Upper lobe of left lung (tissue), 6 donors: ENCODE measurements around the gene UBL3. TPM values are rescaled to one million over a fixed set of nuclear protein-coding genes. Genes with fewer than 3 reads are reported as not detected.
A peak's percentile ranks its signal among the peaks of the same experiment; 100 is the strongest.

ENCODE experiments used
- ATAC-seq, 2 donors: fragments of 200-7000 bp; cut with Tn5 transposase; one replicate each; pipeline ENCODE4 v1.9.1; 2022; ENCODE audit warnings: mild to moderate bottlenecking in 2 of 2, moderate library complexity in 2 of 2; ENCODE audit not compliant: low FRiP score in 2 of 2
- DNase-seq, 2 donors: peaks; one replicate each; pipeline ENCODE4 v3.0.0-alpha.2; 2019 to 2020
- H3K27ac ChIP-seq, 4 donors: fragments of 200-600 bp; sonication (generic); one replicate each; pipeline ENCODE4 v1.5.1; 2016 to 2019
- H3K27me3 ChIP-seq, 4 donors: fragments of 200-600 bp; sonication (generic); one replicate each; pipeline ENCODE4 v1.5.1; 2017 to 2019
- H3K36me3 ChIP-seq, 4 donors: fragments of 200-600 bp; sonication (generic); one replicate each; pipeline ENCODE4 v1.5.1; 2016 to 2019
- H3K4me1 ChIP-seq, 4 donors: fragments of 200-600 bp; sonication (generic); one replicate each; pipeline ENCODE4 v1.5.1; 2018 to 2019
- H3K4me3 ChIP-seq, 4 donors: fragments of 200-600 bp; sonication (generic); one replicate each; pipeline ENCODE4 v1.5.1; 2017 to 2019; ENCODE audit warnings: mild to moderate bottlenecking in 2 of 4, moderate library complexity in 1 of 4
- H3K9me3 ChIP-seq, 4 donors: fragments of 200-600 bp; sonication (generic); one replicate each; pipeline ENCODE4 v1.5.1; 2018 to 2019
- EP300 ChIP-seq, 4 donors: sonication (generic); formaldehyde crosslinking; IDR thresholded peaks; one replicate each; pipeline ENCODE4 v1.5.1; 2017; ENCODE audit warnings: antibody characterized with exemption in 4 of 4, control low read depth in 2 of 4
- POLR2A ChIP-seq, 4 donors: fragments of 450-650 bp; IDR thresholded peaks; one replicate each; pipeline ENCODE4 v1.5.1; 2016 to 2017; ENCODE audit warnings: antibody characterized with exemption in 4 of 4, mild to moderate bottlenecking in 2 of 4
- POLR2AphosphoS5 ChIP-seq, 2 donors: sonication (generic); formaldehyde crosslinking; IDR thresholded peaks; one replicate each; pipeline ENCODE4 v1.5.1; 2017; ENCODE audit warnings: antibody characterized with exemption in 2 of 2
- WGBS, 2 donors: methylation state at CpG; one replicate each; pipeline ENCODE4 v1.1.5; 2017 to 2018; 5-methylcytosine and 5-hydroxymethylcytosine counted together
- total RNA-seq, 6 donors: library from RNA; depleted of rRNA in 4 of 6; stranded (reverse); fragments of >200 nt in 4 of 6; gene quantifications; one replicate each; pipeline versions ENCODE4 v1.1.0 to v1.2.1, GENCODE V29; 2016 to 2021
- TF ChIP-seq, protein P1 (sequence below), 6 experiments: fragments of 450-650 bp in 4 of 6; fragments of 200-600 bp in 2 of 6; sonication (generic) in 2 of 6; IDR thresholded peaks; one replicate each; pipeline ENCODE4 v1.5.1; 2016 to 2019; ENCODE audit warnings: antibody characterized with exemption in 6 of 6
- donor health status: DM: no; HTN: no; CAD: no; lungs with moderate emphysema.
- donor health status: DM: no; HTN: yes; CAD: no; lungs with severe emphysema.

Gene UBL3
- total RNA-seq, 6 donors from 2014 or later: 32.5 to 122 (median 53.3) TPM

DNA sequence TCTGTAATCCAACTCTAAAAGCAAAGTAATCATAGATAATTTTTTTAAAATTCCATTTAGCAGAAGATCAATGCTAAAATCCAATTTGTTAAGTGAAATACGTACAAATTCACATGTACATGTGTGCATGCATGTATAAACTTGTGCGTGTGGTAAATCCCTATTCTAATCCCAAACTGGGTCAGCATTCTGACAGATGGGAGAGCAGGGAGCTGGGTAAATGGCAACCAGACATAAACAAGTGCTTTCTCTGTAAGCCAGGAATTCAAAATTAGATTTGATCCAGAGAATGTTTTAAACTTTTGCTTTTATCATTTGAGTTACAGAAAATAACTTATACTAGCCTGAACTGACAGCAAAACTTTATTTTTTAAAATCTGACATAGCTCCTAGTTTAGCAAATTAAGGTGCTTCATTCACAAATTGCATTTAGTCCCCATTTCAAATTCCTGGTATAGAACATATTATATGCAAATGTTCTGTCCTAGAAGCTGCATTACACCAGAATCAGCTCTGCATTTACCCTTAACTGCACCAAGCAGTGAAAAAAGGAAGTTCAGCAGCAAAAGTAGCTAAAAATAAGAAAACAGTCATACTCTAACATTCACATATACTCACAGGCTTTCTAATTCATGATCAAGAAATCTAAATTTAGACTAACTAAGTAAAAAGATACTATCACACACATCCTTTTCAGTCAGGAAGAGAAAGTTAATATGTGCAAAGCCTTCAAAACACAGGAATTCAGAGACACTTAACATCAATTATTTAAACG, 32.6 kb downstream of the UBL3 start:
- H3K27ac ChIP-seq: no peak overlapping the region
- WGBS, 2 donors: 40 to 41% methylated on average over 3 of the region's 3 CpGs
- ATAC-seq: peak in 1 of 2 donors; percentile 47
- H3K4me1 ChIP-seq: peaks cover 15 to 25% (median 16%) of the 10 kb centered on the region in 4 donors
- H3K27me3 ChIP-seq: no peaks in the 10 kb centered on the region
- H3K4me3 ChIP-seq: no peak overlapping the region
- H3K36me3 ChIP-seq: no peaks in the 10 kb centered on the region
- TF ChIP-seq POLR2AphosphoS5 (IDR thresholded peaks at IDR 0.05) (no peak), EP300 (IDR thresholded peaks at IDR 0.05) (no peak), POLR2A (IDR thresholded peaks at IDR 0.05) (no peak)
- TF ChIP-seq, protein P1, sequence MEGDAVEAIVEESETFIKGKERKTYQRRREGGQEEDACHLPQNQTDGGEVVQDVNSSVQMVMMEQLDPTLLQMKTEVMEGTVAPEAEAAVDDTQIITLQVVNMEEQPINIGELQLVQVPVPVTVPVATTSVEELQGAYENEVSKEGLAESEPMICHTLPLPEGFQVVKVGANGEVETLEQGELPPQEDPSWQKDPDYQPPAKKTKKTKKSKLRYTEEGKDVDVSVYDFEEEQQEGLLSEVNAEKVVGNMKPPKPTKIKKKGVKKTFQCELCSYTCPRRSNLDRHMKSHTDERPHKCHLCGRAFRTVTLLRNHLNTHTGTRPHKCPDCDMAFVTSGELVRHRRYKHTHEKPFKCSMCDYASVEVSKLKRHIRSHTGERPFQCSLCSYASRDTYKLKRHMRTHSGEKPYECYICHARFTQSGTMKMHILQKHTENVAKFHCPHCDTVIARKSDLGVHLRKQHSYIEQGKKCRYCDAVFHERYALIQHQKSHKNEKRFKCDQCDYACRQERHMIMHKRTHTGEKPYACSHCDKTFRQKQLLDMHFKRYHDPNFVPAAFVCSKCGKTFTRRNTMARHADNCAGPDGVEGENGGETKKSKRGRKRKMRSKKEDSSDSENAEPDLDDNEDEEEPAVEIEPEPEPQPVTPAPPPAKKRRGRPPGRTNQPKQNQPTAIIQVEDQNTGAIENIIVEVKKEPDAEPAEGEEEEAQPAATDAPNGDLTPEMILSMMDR (IDR thresholded peaks at IDR 0.05): no peak
- H3K9me3 ChIP-seq: no peaks in the 10 kb centered on the region
- no peak for DNase-seq

DNA sequence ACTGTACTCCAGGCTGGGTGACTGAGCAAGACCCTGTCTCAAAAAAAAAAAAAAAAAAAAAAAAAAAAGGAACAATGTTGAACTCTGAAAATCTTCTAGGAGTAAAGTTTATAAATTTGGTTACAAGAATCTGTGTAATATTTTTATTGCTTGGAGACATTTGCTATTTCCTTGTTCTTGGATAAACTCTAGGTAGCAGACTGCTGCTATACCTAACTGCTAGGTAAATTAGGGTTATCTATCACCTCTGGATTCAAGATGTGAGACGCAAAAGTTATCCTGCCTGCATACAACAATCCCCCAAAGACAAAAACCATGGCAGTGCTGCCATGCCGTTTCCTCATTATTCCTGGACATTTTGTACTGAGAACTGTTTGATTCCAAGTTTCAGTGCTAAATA, 33.7 kb downstream of the UBL3 start:
- no peaks in the 10 kb centered on the region for H3K27me3 ChIP-seq
- no peaks in the 10 kb centered on the region for H3K9me3 ChIP-seq
- no peak overlapping the region for H3K4me3 ChIP-seq
- WGBS, 2 donors: 82 to 93% methylated on average over 2 of the region's 2 CpGs
- peaks cover 15 to 25% (median 17%) of the 10 kb centered on the region in 4 donors for H3K4me1 ChIP-seq
- H3K27ac ChIP-seq: no peak overlapping the region
- no peak for TF ChIP-seq POLR2AphosphoS5 (IDR thresholded peaks at IDR 0.05)
- TF ChIP-seq POLR2A (IDR thresholded peaks at IDR 0.05): no peak
- TF ChIP-seq EP300 (IDR thresholded peaks at IDR 0.05): no peak
- DNase-seq (no peak), ATAC-seq (no peak)
- no peaks in the 10 kb centered on the region for H3K36me3 ChIP-seq

DNA sequence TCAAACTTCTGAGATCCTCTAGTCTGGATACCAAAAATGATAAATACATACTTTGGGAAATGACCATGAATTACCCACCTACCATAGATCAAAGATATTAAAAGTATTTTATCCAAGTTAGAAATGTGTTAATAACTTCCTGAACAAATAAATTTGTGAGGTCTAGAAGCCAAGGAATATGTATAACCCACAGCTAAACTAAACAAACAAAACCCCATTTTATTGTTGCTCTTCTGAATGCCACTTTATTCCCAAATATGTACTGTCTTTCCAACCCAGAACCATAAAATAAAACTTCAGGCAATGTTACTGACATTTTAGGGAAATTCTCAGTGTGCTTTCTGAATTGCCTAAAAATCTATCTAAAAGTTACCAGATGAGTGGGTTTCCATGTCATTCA, 35.1 kb downstream of the UBL3 start:
- no peaks in the 10 kb centered on the region for H3K27me3 ChIP-seq
- H3K36me3 ChIP-seq: no peaks in the 10 kb centered on the region
- no peak for ATAC-seq
- H3K4me1 ChIP-seq: peaks cover 19 to 35% (median 22%) of the 10 kb centered on the region in 4 donors
- H3K27ac ChIP-seq: no peak overlapping the region
- DNase-seq: no peak
- H3K4me3 ChIP-seq: no peak overlapping the region
- TF ChIP-seq EP300 (IDR thresholded peaks at IDR 0.05) (no peak), POLR2AphosphoS5 (IDR thresholded peaks at IDR 0.05) (no peak), POLR2A (IDR thresholded peaks at IDR 0.05) (no peak)
- TF ChIP-seq, protein P1 (IDR thresholded peaks at IDR 0.05): no peak
- H3K9me3 ChIP-seq: no peaks in the 10 kb centered on the region

DNA sequence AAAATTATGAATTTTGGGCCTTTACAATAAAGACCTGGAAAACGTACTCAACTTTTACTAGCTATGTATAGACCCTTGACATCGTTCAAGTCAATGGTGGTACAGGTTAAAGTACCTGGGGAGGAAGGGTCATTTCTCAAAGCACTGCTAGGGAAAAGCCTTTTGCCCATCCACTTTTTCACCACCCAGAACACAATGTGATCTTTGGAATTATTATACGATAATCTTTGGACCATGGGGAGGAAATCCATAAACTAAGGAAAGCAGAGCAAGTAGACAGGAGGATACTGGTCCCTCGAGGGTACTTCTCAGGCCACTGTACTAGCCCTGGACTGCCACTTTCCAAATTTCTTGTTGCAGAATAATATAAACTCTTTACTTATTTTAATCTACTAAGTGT, 39.5 kb downstream of the UBL3 start:
- 79 to 86% methylated on average over 4 of the region's 4 CpGs for WGBS, 2 donors
- DNase-seq (no peak), ATAC-seq (no peak)
- Histone ChIP-seq H3K36me3 (no peaks in the 10 kb centered on the region), H3K27me3 (no peaks in the 10 kb centered on the region), H3K4me1 (peaks cover 16 to 24% (median 18%) of the 10 kb centered on the region in 4 donors), H3K27ac (no peak overlapping the region), H3K4me3 (no peak overlapping the region), H3K9me3 (no peaks in the 10 kb centered on the region)
- TF ChIP-seq EP300 (IDR thresholded peaks at IDR 0.05) (no peak), POLR2A (IDR thresholded peaks at IDR 0.05) (no peak), POLR2AphosphoS5 (IDR thresholded peaks at IDR 0.05) (no peak)
- TF ChIP-seq, protein P1 (IDR thresholded peaks at IDR 0.05): no peak

DNA sequence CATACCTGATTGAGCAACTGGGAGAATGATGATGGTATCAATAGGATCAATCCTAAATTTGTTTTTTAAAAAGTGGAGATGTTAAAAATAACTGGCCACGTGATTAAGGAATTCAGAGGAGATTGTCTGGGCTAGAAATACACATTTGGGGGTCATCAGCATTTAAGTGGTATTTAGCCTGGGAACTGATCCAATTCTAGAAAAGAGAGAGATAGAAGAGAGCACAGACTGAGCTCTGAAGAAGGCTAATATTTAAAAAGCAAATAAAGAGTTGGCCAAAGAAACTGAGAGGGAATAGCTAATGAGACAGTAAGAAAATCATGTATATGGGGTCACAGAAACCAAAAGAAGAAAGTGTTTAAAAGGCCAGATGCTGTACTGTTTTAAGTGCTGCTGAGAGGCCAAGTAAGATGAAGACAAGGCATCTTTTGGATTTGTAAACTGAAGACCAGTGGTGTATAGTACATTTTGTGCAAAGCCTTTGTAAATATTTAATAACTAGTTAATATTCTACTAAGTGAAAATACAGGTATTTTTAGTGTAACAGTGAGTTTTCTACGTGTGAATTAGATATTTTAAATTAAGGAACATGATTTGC, 40.2 kb downstream of the UBL3 start:
- Histone ChIP-seq H3K4me1 (peaks cover 16 to 24% (median 18%) of the 10 kb centered on the region in 4 donors), H3K9me3 (no peaks in the 10 kb centered on the region), H3K36me3 (no peaks in the 10 kb centered on the region), H3K4me3 (no peak overlapping the region), H3K27ac (no peak overlapping the region), H3K27me3 (no peaks in the 10 kb centered on the region)
- no peak for DNase-seq
- ATAC-seq: no peak
- TF ChIP-seq, protein P1 (IDR thresholded peaks at IDR 0.05): no peak
- TF ChIP-seq POLR2A (IDR thresholded peaks at IDR 0.05) (no peak), POLR2AphosphoS5 (IDR thresholded peaks at IDR 0.05) (no peak), EP300 (IDR thresholded peaks at IDR 0.05) (no peak)
- 53 to 57% methylated on average over 2 of the region's 2 CpGs for WGBS, 2 donors
